Neural cell (in vitro differentiated cells): Measurements from ENCODE around the gene GMDS. TPM values are rescaled to one million over a fixed set of nuclear protein-coding genes. Genes with fewer than 3 reads are reported as not detected.

Source experiments
- H2AFZ ChIP-seq: fragments of 200-600, 300-800 bp; sonication (generic), shearing (Covaris generic); 2 replicates; pipeline ENCODE4 v1.6.0; 2014; ENCODE audit warnings: low read depth, mild to moderate bottlenecking, antibody characterized with exemption, low read length, moderate library complexity
- H3F3A ChIP-seq: fragments of 200-600 bp; shearing (Covaris generic); 2 replicates; pipeline ENCODE4 v1.6.1; 2016; ENCODE audit warnings: mild to moderate bottlenecking, moderate library complexity, mixed read lengths, antibody characterized with exemption, low read length; ENCODE audit not compliant: insufficient read depth, poor library complexity, severe bottlenecking
- H3K27ac ChIP-seq: fragments of 200-600, 300-800 bp; sonication (generic), shearing (Covaris generic); 2 replicates; pipeline ENCODE4 v1.5.1; 2014; ENCODE audit warnings: mild to moderate bottlenecking, low read length, moderate library complexity
- H3K27me3 ChIP-seq: fragments of 300-800, 200-600 bp; sonication (generic), shearing (Covaris generic); 2 replicates; pipeline ENCODE4 v1.6.0; 2014; ENCODE audit warnings: mild to moderate bottlenecking, low read depth, low read length, moderate library complexity; ENCODE audit not compliant: insufficient read depth
- H3K36me3 ChIP-seq: fragments of 300-800, 200-600 bp; sonication (generic), shearing (Covaris generic); 2 replicates; pipeline ENCODE4 v1.5.1; 2014; ENCODE audit warnings: mild to moderate bottlenecking, antibody characterized with exemption, low read length, moderate library complexity; ENCODE audit not compliant: insufficient read depth
- H3K4me2 ChIP-seq: fragments of 300-800, 200-600 bp; sonication (generic), shearing (Covaris generic); 2 replicates; pipeline ENCODE4 v1.6.0; 2014; ENCODE audit warnings: mild to moderate bottlenecking, low read length
- H3K4me3 ChIP-seq: fragments of 300-800, 200-600 bp; sonication (generic), shearing (Covaris generic); 2 replicates; pipeline ENCODE4 v1.5.1; 2014; ENCODE audit warnings: mild to moderate bottlenecking, low read length, moderate library complexity
- H3K79me2 ChIP-seq: fragments of 200-600 bp; shearing (Covaris generic); replicated peaks from 2 replicates; pipeline ENCODE4 v1.6.0; 2014; ENCODE audit warnings: mild to moderate bottlenecking, low read length, moderate library complexity; ENCODE audit not compliant: insufficient read depth
- H3K9ac ChIP-seq: fragments of 300-800, 200-600 bp; sonication (generic), shearing (Covaris generic); 2 replicates; pipeline ENCODE4 v1.6.1; 2016; ENCODE audit warnings: mild to moderate bottlenecking, low read length, mixed read lengths
- H3K9me2 ChIP-seq: fragments of 200-600 bp; shearing (Covaris generic); 2 replicates; pipeline ENCODE4 v1.6.1; 2016; ENCODE audit warnings: mild to moderate bottlenecking, low read length, mixed read lengths; ENCODE audit not compliant: insufficient read depth
- H3K9me3 ChIP-seq: fragments of 200-600, 300-800 bp; sonication (generic), shearing (Covaris generic); 2 replicates; pipeline ENCODE4 v1.6.1; 2016; ENCODE audit warnings: mild to moderate bottlenecking, mixed run types, low read length, moderate library complexity, mixed read lengths
- H4K20me1 ChIP-seq: fragments of 200-600 bp; shearing (Covaris generic); 2 replicates; pipeline ENCODE4 v1.6.1; 2016; ENCODE audit warnings: mild to moderate bottlenecking, mixed run types; ENCODE audit not compliant: insufficient read depth
- EP300 ChIP-seq: fragments of 450-650 bp; conservative IDR thresholded peaks from 2 replicates; pipeline ENCODE4 v1.6.1; 2014; ENCODE audit warnings: antibody characterized with exemption, mild to moderate bottlenecking, moderate library complexity; ENCODE audit not compliant: poor library complexity, severe bottlenecking
- EZH2 ChIP-seq: fragments of 200-600, 300-800 bp; shearing (Covaris generic), sonication (generic); IDR thresholded peaks from 2 replicates; pipeline ENCODE4 v1.6.1; 2014; ENCODE audit warnings: antibody characterized with exemption, low read length, borderline replicate concordance, mild to moderate bottlenecking; ENCODE audit not compliant: insufficient read depth, poor library complexity, severe bottlenecking
- MXI1 ChIP-seq: fragments of 450-650 bp; conservative IDR thresholded peaks from 2 replicates; pipeline ENCODE4 v1.6.1; 2014; ENCODE audit warnings: antibody characterized with exemption, mild to moderate bottlenecking; ENCODE audit not compliant: poor library complexity, severe bottlenecking
- POLR2AphosphoS5 ChIP-seq: IDR thresholded peaks from 2 replicates; pipeline ENCODE4 v1.6.1; 2012
- RAD21 ChIP-seq: fragments of 450-650 bp; conservative IDR thresholded peaks from 2 replicates; pipeline ENCODE4 v1.6.1; 2014; ENCODE audit warnings: antibody characterized with exemption, mild to moderate bottlenecking, moderate library complexity
- SMC3 ChIP-seq: fragments of 450-650 bp; conservative IDR thresholded peaks from 2 replicates; pipeline ENCODE4 v1.6.1; 2014; ENCODE audit warnings: antibody characterized with exemption, mild to moderate bottlenecking, moderate library complexity; ENCODE audit not compliant: poor library complexity
- TAF1 ChIP-seq: IDR thresholded peaks from 2 replicates; pipeline ENCODE4 v1.6.1; 2012; ENCODE audit warnings: low read depth
- polyA plus RNA-seq: library from polyadenylated mRNA; depleted of rRNA; stranded (reverse); fragments of >200 nt; gene quantifications from 2 replicates; pipeline ENCODE4 v1.2.3, GENCODE V29; 2014
- TF ChIP-seq, protein P1 (sequence below): fragments of 450-650 bp; IDR thresholded peaks from 2 replicates; pipeline ENCODE4 v1.5.1; 2014; ENCODE audit warnings: antibody characterized with exemption, mild to moderate bottlenecking, moderate library complexity; ENCODE audit not compliant: poor library complexity, severe bottlenecking
- TF ChIP-seq, protein P2 (sequence below): IDR thresholded peaks from 2 replicates; pipeline ENCODE4 v1.6.1; 2012; ENCODE audit warnings: borderline replicate concordance

GMDS gene
- polyA plus RNA-seq, 1 donor from 2014 or later = 11.4 TPM

DNA sequence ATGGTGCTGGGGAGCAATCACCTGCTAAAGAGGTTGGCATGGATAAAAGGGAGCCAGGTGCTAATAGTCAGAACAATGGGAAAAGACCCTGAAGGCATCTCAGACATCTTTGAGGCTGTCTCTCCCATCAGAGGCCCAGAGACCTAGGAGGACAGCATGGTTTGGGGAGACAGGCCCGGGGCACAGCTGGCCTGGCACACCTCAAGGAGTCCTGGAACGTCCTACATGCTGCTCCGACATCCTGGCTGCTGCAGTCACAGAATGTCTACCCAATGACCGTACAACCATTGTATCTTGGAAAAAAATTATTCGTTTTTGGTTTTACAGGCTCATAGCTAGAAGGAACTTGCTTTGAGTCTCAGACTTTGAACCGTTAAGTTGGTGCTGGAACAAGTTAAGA is 4.4 kb downstream of the GMDS start:
- Histone ChIP-seq H3K9me2 (no peaks in the 10 kb centered on the region), H4K20me1 (no peaks in the 10 kb centered on the region), H3K9ac (no peak overlapping the region), H3K27ac (no peak overlapping the region), H3K4me3 (no peak overlapping the region), H3K9me3 (no peaks in the 10 kb centered on the region), H3F3A (no peaks in the 10 kb centered on the region), H3K4me2 (no peak overlapping the region), H3K79me2 (no peaks in the 10 kb centered on the region), H3K36me3 (no peaks in the 10 kb centered on the region), H2AFZ (no peak overlapping the region), H3K27me3 (no peaks in the 10 kb centered on the region)
- TF ChIP-seq, protein P1, sequence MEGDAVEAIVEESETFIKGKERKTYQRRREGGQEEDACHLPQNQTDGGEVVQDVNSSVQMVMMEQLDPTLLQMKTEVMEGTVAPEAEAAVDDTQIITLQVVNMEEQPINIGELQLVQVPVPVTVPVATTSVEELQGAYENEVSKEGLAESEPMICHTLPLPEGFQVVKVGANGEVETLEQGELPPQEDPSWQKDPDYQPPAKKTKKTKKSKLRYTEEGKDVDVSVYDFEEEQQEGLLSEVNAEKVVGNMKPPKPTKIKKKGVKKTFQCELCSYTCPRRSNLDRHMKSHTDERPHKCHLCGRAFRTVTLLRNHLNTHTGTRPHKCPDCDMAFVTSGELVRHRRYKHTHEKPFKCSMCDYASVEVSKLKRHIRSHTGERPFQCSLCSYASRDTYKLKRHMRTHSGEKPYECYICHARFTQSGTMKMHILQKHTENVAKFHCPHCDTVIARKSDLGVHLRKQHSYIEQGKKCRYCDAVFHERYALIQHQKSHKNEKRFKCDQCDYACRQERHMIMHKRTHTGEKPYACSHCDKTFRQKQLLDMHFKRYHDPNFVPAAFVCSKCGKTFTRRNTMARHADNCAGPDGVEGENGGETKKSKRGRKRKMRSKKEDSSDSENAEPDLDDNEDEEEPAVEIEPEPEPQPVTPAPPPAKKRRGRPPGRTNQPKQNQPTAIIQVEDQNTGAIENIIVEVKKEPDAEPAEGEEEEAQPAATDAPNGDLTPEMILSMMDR = no peak
- TF ChIP-seq SMC3 (no peak), EP300 (no peak), RAD21 (no peak), EZH2 (no peak), MXI1 (no peak)
- TF ChIP-seq, protein P2, sequence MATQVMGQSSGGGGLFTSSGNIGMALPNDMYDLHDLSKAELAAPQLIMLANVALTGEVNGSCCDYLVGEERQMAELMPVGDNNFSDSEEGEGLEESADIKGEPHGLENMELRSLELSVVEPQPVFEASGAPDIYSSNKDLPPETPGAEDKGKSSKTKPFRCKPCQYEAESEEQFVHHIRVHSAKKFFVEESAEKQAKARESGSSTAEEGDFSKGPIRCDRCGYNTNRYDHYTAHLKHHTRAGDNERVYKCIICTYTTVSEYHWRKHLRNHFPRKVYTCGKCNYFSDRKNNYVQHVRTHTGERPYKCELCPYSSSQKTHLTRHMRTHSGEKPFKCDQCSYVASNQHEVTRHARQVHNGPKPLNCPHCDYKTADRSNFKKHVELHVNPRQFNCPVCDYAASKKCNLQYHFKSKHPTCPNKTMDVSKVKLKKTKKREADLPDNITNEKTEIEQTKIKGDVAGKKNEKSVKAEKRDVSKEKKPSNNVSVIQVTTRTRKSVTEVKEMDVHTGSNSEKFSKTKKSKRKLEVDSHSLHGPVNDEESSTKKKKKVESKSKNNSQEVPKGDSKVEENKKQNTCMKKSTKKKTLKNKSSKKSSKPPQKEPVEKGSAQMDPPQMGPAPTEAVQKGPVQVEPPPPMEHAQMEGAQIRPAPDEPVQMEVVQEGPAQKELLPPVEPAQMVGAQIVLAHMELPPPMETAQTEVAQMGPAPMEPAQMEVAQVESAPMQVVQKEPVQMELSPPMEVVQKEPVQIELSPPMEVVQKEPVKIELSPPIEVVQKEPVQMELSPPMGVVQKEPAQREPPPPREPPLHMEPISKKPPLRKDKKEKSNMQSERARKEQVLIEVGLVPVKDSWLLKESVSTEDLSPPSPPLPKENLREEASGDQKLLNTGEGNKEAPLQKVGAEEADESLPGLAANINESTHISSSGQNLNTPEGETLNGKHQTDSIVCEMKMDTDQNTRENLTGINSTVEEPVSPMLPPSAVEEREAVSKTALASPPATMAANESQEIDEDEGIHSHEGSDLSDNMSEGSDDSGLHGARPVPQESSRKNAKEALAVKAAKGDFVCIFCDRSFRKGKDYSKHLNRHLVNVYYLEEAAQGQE = no peak

DNA sequence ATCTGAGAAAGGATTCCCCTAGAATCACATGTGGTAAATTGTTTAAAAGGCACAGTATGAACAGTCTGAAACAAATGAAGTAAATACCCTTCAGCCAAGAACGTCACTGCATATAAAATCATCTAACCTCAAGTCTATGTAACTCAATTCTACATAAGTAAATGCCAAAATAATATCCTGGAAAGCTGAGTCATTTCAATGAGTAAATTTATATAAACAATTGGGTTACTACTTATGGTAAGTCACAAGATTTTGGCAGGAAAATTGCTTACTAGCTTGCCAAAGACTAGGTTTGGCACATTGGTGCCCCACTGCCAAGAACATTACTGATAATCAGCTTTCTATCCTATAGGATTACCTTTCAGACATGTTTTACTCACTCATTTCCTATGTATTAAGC is 8.4 kb downstream of the GMDS start:
- no peaks in the 10 kb centered on the region for H3F3A ChIP-seq
- H3K36me3 ChIP-seq = no peaks in the 10 kb centered on the region
- no peak overlapping the region for H3K4me2 ChIP-seq
- H3K9me3 ChIP-seq = no peaks in the 10 kb centered on the region
- no peak overlapping the region for H3K27ac ChIP-seq
- H3K9ac ChIP-seq = no peak overlapping the region
- H3K27me3 ChIP-seq = no peaks in the 10 kb centered on the region
- H2AFZ ChIP-seq = no peak overlapping the region
- TF ChIP-seq MXI1 (no peak), POLR2AphosphoS5 (no peak), RAD21 (no peak), SMC3 (no peak), EZH2 (no peak), EP300 (no peak), TAF1 (no peak)
- TF ChIP-seq, protein P1 = no peak
- TF ChIP-seq, protein P2 = no peak
- no peaks in the 10 kb centered on the region for H3K9me2 ChIP-seq
- H3K79me2 ChIP-seq = no peaks in the 10 kb centered on the region
- no peak overlapping the region for H3K4me3 ChIP-seq
- no peaks in the 10 kb centered on the region for H4K20me1 ChIP-seq
